ENCODE data around the gene EIPR1.

EIPR1 gene

GRCh38 chr2:3303583-3304406 is 73.8 kb downstream of the EIPR1 start:
- DNase-seq (ENCODE audit: low spot score), result peak; percentile 81

- DNase-seq (ENCODE audit: low spot score), result no peak
These were observed 74.7 kb downstream of the EIPR1 start for GRCh38 chr2:3302751-3303582.

DNA sequence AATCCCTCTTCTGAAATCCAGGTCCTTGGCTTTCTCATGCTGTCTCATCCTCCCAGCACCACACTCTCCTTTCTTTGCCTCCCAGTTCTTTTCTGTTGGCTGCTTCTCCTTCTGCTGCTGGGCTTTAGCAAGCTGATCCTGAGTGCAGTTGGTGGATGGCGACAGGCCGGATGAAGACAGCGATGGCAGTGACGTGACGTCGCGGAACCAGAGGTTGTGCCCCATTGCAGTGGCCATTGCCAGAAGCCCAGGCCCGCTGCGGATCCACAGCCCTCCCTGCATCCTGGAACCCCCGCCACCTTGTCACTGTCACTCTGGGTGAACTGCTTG is 75.2 kb downstream of the EIPR1 start:
- DNase-seq (ENCODE audit: low spot score), result no peak

DNA sequence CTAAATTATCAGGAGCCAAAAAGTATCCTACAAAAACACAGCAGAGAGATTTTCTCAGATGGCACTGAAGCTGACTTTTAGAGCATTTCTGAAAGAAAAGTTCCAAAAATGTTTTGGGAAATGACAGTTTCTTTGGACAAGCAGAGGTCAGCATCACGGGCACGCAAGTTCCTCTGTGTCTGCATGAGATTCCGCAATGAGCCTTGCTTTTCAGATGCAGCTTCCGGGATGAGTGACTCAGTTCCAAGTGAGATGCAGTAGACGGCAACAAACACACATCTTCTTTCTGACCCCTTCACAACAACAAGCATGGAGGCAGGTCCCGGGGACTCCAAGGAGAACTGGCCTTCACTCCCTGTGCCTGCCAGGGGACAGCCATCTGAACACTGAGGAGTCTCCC is 76.6 kb downstream of the EIPR1 start:
- no peak for DNase-seq (ENCODE audit: low spot score)

DNA sequence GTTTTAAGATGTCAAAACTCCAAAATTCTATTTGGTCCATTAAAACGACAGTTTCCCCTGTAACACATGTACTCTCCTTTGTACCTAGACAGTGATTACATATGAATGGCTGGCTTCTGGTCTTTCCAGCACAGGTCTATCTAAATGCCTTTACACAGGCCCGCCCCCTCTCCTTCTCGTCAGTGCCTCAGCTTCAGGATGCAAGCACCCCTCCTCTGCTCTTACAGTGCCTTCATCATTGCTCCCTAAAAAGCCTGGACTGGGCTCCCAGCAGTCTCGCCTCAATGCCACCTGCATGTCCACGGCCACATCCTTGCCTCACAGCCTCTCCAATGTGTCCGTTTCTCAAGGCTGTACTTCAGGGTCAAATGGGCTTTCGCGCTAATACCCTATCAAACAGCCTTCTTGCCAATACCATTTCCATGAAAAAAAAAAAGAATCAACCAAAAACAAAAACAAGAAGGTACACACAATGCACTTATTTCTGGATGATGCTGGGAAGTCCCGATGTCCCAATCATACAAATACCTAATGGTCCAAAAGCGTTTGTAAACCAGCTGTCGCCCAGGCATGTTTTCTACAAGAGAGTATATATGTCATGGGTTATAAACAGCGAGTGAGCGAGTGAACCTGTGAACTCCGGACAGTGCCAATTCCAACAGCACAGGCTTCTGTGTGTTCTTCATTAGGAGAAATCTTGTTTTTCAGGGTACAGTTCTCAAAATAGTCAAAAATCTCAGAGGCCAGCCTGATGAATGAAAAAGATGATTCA is 77.2 kb downstream of the EIPR1 start:
- no peak for DNase-seq (ENCODE audit: low spot score)

GRCh38 chr2:3299703-3300102 is 77.9 kb downstream of the EIPR1 start:
- no peak for DNase-seq (ENCODE audit: low spot score)

GRCh38 chr2:3299130-3299529 is 78.5 kb downstream of the EIPR1 start:
- DNase-seq (ENCODE audit: low spot score), result no peak

DNA sequence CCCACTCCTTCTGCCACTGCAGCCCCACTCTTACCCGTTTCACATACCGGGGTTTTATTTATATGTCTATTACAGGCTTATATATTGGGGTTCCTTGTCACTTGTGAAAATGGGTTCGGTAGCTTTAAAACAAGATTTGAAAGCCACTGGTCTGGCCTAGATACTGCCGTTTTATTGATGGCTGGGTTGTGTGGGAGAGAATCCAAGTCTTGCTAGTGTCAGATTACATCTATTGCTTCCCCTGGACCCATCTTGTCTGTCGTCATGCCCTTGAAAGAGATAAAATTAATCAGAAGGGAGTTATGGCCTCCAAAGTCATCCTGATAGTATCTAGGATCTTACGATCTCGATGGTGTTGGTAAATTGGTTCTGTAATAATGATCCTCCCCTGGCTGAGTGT is 79.4 kb downstream of the EIPR1 start:
- DNase-seq (ENCODE audit: low spot score), result no peak

- no peak for DNase-seq (ENCODE audit: low spot score)
These were observed 80.1 kb downstream of the EIPR1 start for GRCh38 chr2:3297523-3297922.

DNA sequence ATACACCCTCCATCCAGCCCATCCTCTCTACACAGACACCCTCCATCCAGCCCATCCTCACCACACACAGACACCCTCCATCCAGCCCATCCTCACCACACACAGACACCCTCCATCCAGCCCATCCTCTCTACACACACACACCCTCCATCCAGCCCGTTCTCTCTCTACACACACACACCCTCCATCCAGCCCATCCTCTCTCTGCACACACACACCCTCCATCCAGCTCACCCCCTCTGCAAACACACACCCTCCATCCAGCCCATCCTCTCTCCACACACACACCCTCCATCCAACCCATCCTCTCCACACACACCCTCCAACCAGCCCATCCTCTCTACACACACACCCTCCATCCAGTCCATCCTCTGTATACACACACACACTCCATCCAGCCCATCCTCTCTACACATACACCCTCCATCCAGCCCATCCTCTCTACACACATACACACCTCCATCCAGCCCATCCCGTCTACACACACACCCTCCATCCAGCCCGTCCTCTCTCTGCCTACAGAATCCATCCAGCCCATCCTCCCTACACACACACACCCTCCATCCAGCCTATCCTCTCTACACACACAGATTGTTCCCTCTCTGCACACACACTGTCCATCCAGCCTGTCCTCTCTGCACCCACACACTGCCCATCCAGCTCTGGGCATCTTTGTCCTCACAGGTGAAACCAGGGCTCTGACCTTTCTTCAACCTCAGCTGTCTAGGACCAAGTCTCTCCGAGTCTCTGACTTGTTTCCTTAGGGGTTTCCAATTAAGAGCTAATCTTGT is 81.2 kb downstream of the EIPR1 start:
- no peak for DNase-seq (ENCODE audit: low spot score)

GRCh38 chr2:3294493-3294892 is 83.1 kb downstream of the EIPR1 start:
- DNase-seq (ENCODE audit: low spot score), result no peak

GRCh38 chr2:3294069-3294468 is 83.5 kb downstream of the EIPR1 start:
- no peak for DNase-seq (ENCODE audit: low spot score)

DNA sequence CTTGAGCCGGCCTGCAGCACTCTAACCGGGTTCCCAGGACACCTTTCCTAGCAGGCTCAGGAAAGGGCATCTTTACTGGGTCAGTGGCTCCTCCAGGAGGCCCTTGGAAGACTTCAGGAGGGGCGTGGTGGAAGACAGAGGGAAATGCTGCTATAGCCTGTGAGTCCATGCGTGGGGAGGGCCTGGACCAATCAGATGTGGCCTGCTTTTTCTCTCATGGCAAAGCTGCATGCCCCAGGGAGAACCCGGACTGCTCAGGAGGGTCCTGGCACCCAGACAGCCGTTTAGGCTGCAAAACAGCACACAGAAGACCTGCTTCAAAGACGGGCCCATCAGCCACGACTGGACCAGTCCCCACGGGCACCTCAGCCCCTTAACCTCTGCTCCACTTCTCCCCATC is 84.4 kb downstream of the EIPR1 start:
- no peak for DNase-seq (ENCODE audit: low spot score)

GRCh38 chr2:3292416-3292815 is 85.2 kb downstream of the EIPR1 start:
- no peak for DNase-seq (ENCODE audit: low spot score)

GRCh38 chr2:3291750-3292149 is 85.9 kb downstream of the EIPR1 start:
- no peak for DNase-seq (ENCODE audit: low spot score)

- no peak for DNase-seq (ENCODE audit: low spot score)
These were observed 86.5 kb downstream of the EIPR1 start for GRCh38 chr2:3291113-3291512.

GRCh38 chr2:3290655-3291054 is 87.0 kb downstream of the EIPR1 start:
- DNase-seq (ENCODE audit: low spot score), result peak; percentile 22

- no peak for DNase-seq (ENCODE audit: low spot score)
These were observed 87.6 kb downstream of the EIPR1 start for GRCh38 chr2:3289971-3290370.

- DNase-seq (ENCODE audit: low spot score), result no peak
These were observed 88.1 kb downstream of the EIPR1 start for GRCh38 chr2:3289526-3289925.

GRCh38 chr2:3289171-3289515 is 88.5 kb downstream of the EIPR1 start:
- no peak for DNase-seq (ENCODE audit: low spot score)

GRCh38 chr2:3288470-3289170 is 89.0 kb downstream of the EIPR1 start:
- no peak for DNase-seq (ENCODE audit: low spot score)
